ENCODE results near the gene AMPH. TPM values are rescaled to one million over a fixed set of nuclear protein-coding genes. Genes with fewer than 3 reads are reported as not detected.

Gene AMPH
- total RNA-seq, 2 donors from 2014 or later, result not detected

GRCh38 chr7:38452681-38453108 lies 178.5 kb downstream of the AMPH start:
- ATAC-seq, result no peak
- no peaks in the 10 kb centered on the region for H3K9me3 Mint-ChIP-seq
- H3K36me3 Mint-ChIP-seq, result no peaks in the 10 kb centered on the region

GRCh38 chr7:38451840-38452239 lies 179.3 kb downstream of the AMPH start:
- Mint-ChIP-seq H3K36me3 (no peaks in the 10 kb centered on the region), H3K4me3 (no peak overlapping the region), H3K9me3 (no peaks in the 10 kb centered on the region), H3K27me3 (peaks cover 8 to 11% of the 10 kb centered on the region in 2 donors), H3K4me1 (ENCODE audit: low read depth in 2 of 2) (no peaks in the 10 kb centered on the region), H3K27ac (no peak overlapping the region)
- no peak for DNase-seq (ENCODE audit: low spot score)
- ATAC-seq, result no peak

More at GRCh38 chr7:38452681-38453108, 178.5 kb downstream of the AMPH start:
- no peak overlapping the region for H3K27ac Mint-ChIP-seq
- no peak overlapping the region for H3K4me3 Mint-ChIP-seq
- H3K27me3 Mint-ChIP-seq, result peaks cover 8 to 14% of the 10 kb centered on the region in 2 donors
- H3K4me1 Mint-ChIP-seq (ENCODE audit: low read depth in 2 of 2), result no peaks in the 10 kb centered on the region
- DNase-seq (ENCODE audit: low spot score), result no peak

GRCh38 chr7:38448584-38449234 lies 182.5 kb downstream of the AMPH start:
- Mint-ChIP-seq H3K9me3 (no peaks in the 10 kb centered on the region), H3K4me3 (no peak overlapping the region), H3K36me3 (no peaks in the 10 kb centered on the region), H3K27me3 (peaks cover 8% of the 10 kb centered on the region in 2 donors), H3K4me1 (ENCODE audit: low read depth in 2 of 2) (no peaks in the 10 kb centered on the region), H3K27ac (no peak overlapping the region)
- no peak for DNase-seq (ENCODE audit: low spot score)
- ATAC-seq, result peak in 1 of 2 donors; percentile 80

- H3K36me3 Mint-ChIP-seq, result no peaks in the 10 kb centered on the region
- no peak overlapping the region for H3K4me3 Mint-ChIP-seq
- ATAC-seq (no peak), DNase-seq (ENCODE audit: low spot score) (no peak)
- no peaks in the 10 kb centered on the region for H3K9me3 Mint-ChIP-seq
- no peaks in the 10 kb centered on the region for H3K4me1 Mint-ChIP-seq (ENCODE audit: low read depth in 2 of 2)
- no peak overlapping the region for H3K27ac Mint-ChIP-seq
- peaks cover 8% of the 10 kb centered on the region in 2 donors for H3K27me3 Mint-ChIP-seq
Observed at GRCh38 chr7:38448054-38448453, 183.1 kb downstream of the AMPH start.

GRCh38 chr7:38438970-38439369 lies 192.2 kb downstream of the AMPH start:
- H3K27ac Mint-ChIP-seq, result no peak overlapping the region
- H3K9me3 Mint-ChIP-seq, result no peaks in the 10 kb centered on the region
- peaks cover 17 to 20% of the 10 kb centered on the region in 2 donors for H3K27me3 Mint-ChIP-seq
- peaks cover 5% of the 10 kb centered on the region for H3K36me3 Mint-ChIP-seq
- H3K4me1 Mint-ChIP-seq (ENCODE audit: low read depth in 2 of 2), result no peaks in the 10 kb centered on the region
- ATAC-seq, result no peak
- no peak for DNase-seq (ENCODE audit: low spot score)
- no peak overlapping the region for H3K4me3 Mint-ChIP-seq

GRCh38 chr7:38432671-38433070 lies 198.5 kb downstream of the AMPH start:
- ATAC-seq, result no peak
- H3K27ac Mint-ChIP-seq, result no peak overlapping the region
- H3K9me3 Mint-ChIP-seq, result no peaks in the 10 kb centered on the region
- H3K4me3 Mint-ChIP-seq, result no peak overlapping the region
- H3K27me3 Mint-ChIP-seq, result peaks cover 18 to 20% of the 10 kb centered on the region in 2 donors
- DNase-seq (ENCODE audit: low spot score), result no peak
- H3K4me1 Mint-ChIP-seq (ENCODE audit: low read depth in 2 of 2), result peaks cover 0 to 2% of the 10 kb centered on the region in 2 donors
- no peaks in the 10 kb centered on the region for H3K36me3 Mint-ChIP-seq

- peaks cover 18 to 20% of the 10 kb centered on the region in 2 donors for H3K27me3 Mint-ChIP-seq
- H3K9me3 Mint-ChIP-seq, result no peaks in the 10 kb centered on the region
- H3K36me3 Mint-ChIP-seq, result no peaks in the 10 kb centered on the region
- H3K27ac Mint-ChIP-seq, result no peak overlapping the region
- no peak overlapping the region for H3K4me3 Mint-ChIP-seq
- ATAC-seq (no peak), DNase-seq (ENCODE audit: low spot score) (no peak)
- peaks cover 0 to 7% of the 10 kb centered on the region in 2 donors for H3K4me1 Mint-ChIP-seq (ENCODE audit: low read depth in 2 of 2)
Observed at GRCh38 chr7:38432080-38432479, 199.1 kb downstream of the AMPH start.

- ATAC-seq (no peak), DNase-seq (ENCODE audit: low spot score) (no peak)
- Mint-ChIP-seq H3K27me3 (peaks cover 8 to 9% of the 10 kb centered on the region in 2 donors), H3K4me3 (no peak overlapping the region), H3K36me3 (no peaks in the 10 kb centered on the region), H3K27ac (no peak overlapping the region), H3K9me3 (no peaks in the 10 kb centered on the region), H3K4me1 (ENCODE audit: low read depth in 2 of 2) (peaks cover 16 to 20% of the 10 kb centered on the region in 2 donors)
Observed at GRCh38 chr7:38429057-38429456, 202.1 kb downstream of the AMPH start.

GRCh38 chr7:38428041-38428440 lies 203.1 kb downstream of the AMPH start:
- Mint-ChIP-seq H3K9me3 (no peaks in the 10 kb centered on the region), H3K27ac (no peak overlapping the region), H3K27me3 (peaks cover 6 to 8% of the 10 kb centered on the region in 2 donors), H3K36me3 (no peaks in the 10 kb centered on the region), H3K4me3 (no peak overlapping the region), H3K4me1 (ENCODE audit: low read depth in 2 of 2) (peaks cover 16 to 20% of the 10 kb centered on the region in 2 donors)
- no peak for DNase-seq (ENCODE audit: low spot score)
- ATAC-seq, result no peak

GRCh38 chr7:38427279-38427955 lies 203.8 kb downstream of the AMPH start:
- ATAC-seq (no peak), DNase-seq (ENCODE audit: low spot score) (no peak)
- Mint-ChIP-seq H3K27ac (no peak overlapping the region), H3K9me3 (no peaks in the 10 kb centered on the region), H3K4me3 (no peak overlapping the region), H3K4me1 (ENCODE audit: low read depth in 2 of 2) (peaks cover 16 to 20% of the 10 kb centered on the region in 2 donors), H3K36me3 (no peaks in the 10 kb centered on the region), H3K27me3 (peaks cover 6 to 8% of the 10 kb centered on the region in 2 donors)

GRCh38 chr7:38425509-38425908 lies 205.7 kb downstream of the AMPH start:
- Mint-ChIP-seq H3K4me1 (ENCODE audit: low read depth in 2 of 2) (peaks cover 16 to 20% of the 10 kb centered on the region in 2 donors), H3K27me3 (peaks cover 7 to 8% of the 10 kb centered on the region in 2 donors), H3K9me3 (no peaks in the 10 kb centered on the region), H3K4me3 (peak overlapping the region; percentile 12), H3K36me3 (no peaks in the 10 kb centered on the region), H3K27ac (peak overlapping the region in 1 of 2 donors; percentile 17)
- no peak for ATAC-seq
- DNase-seq (ENCODE audit: low spot score), result no peak

GRCh38 chr7:38424750-38425463 lies 206.3 kb downstream of the AMPH start:
- ATAC-seq (no peak), DNase-seq (ENCODE audit: low spot score) (no peak)
- Mint-ChIP-seq H3K4me1 (ENCODE audit: low read depth in 2 of 2) (peaks cover 16 to 20% of the 10 kb centered on the region in 2 donors), H3K27ac (peak overlapping the region in 1 of 2 donors; percentile 17), H3K9me3 (no peaks in the 10 kb centered on the region), H3K4me3 (peak overlapping the region; percentile 12), H3K36me3 (no peaks in the 10 kb centered on the region), H3K27me3 (peaks cover 8 to 10% of the 10 kb centered on the region in 2 donors)

- ATAC-seq (no peak), DNase-seq (ENCODE audit: low spot score) (no peak)
- H3K9me3 Mint-ChIP-seq, result no peaks in the 10 kb centered on the region
- H3K27ac Mint-ChIP-seq, result no peak overlapping the region
- H3K4me1 Mint-ChIP-seq (ENCODE audit: low read depth in 2 of 2), result peaks cover 0 to 4% of the 10 kb centered on the region in 2 donors
- H3K4me3 Mint-ChIP-seq, result no peak overlapping the region
- H3K36me3 Mint-ChIP-seq, result no peaks in the 10 kb centered on the region
- H3K27me3 Mint-ChIP-seq, result peaks cover 5 to 13% of the 10 kb centered on the region in 2 donors
Observed at GRCh38 chr7:38413784-38414183, 217.4 kb downstream of the AMPH start.

GRCh38 chr7:38411404-38411803 lies 219.8 kb downstream of the AMPH start:
- H3K27ac Mint-ChIP-seq, result no peak overlapping the region
- H3K9me3 Mint-ChIP-seq, result no peaks in the 10 kb centered on the region
- H3K36me3 Mint-ChIP-seq, result no peaks in the 10 kb centered on the region
- H3K4me3 Mint-ChIP-seq, result no peak overlapping the region
- H3K4me1 Mint-ChIP-seq (ENCODE audit: low read depth in 2 of 2), result peaks cover 0 to 4% of the 10 kb centered on the region in 2 donors
- peaks cover 2 to 3% of the 10 kb centered on the region in 2 donors for H3K27me3 Mint-ChIP-seq
- no peak for DNase-seq (ENCODE audit: low spot score)
- no peak for ATAC-seq
